GM23248 (cell line): ENCODE measurements around the gene SYP.

Experiments
- EZH2 ChIP-seq: fragments of 200-600 bp; sonication (generic); IDR thresholded peaks from 2 replicates; pipeline ENCODE4 v1.6.1; 2018; ENCODE audit warnings: antibody characterized with exemption, mild to moderate bottlenecking; ENCODE audit not compliant: insufficient read depth, poor library complexity, severe bottlenecking
- EZH2phosphoT487 ChIP-seq: fragments of 200-600 bp; sonication (generic); IDR thresholded peaks from 2 replicates; pipeline ENCODE4 v1.6.1; 2018; ENCODE audit warnings: antibody characterized with exemption, moderate library complexity, mild to moderate bottlenecking, low read depth; ENCODE audit not compliant: insufficient read depth

- no peak for TF ChIP-seq EZH2phosphoT487
- TF ChIP-seq EZH2 = no peak
Measured at GRCh38 chrX:49147282-49147681, 52.7 kb downstream of the SYP start.
